HFFc6 (cell line): ENCODE data around the gene OR14I1. TPM values are rescaled to one million over a fixed set of nuclear protein-coding genes. Genes with fewer than 3 reads are reported as not detected.

Experiments used
- DNase-seq: peaks from one replicate; pipeline ENCODE4 v3.0.0-alpha.2; 2018
- H3K27ac Mint-ChIP-seq: 2 replicates; pipeline ENCODE4 v1.8.0; 2020; ENCODE audit warnings: mild to moderate bottlenecking, mixed read lengths
- H3K27me3 Mint-ChIP-seq: 2 replicates; pipeline ENCODE4 v1.8.0; 2021; ENCODE audit warnings: mild to moderate bottlenecking, moderate library complexity, mixed read lengths; ENCODE audit not compliant: insufficient read depth
- H3K36me3 Mint-ChIP-seq: 2 replicates; pipeline ENCODE4 v1.8.0; 2021; ENCODE audit warnings: low read depth, mixed read lengths
- H3K4me1 Mint-ChIP-seq: 2 replicates; pipeline ENCODE4 v1.8.0; 2020; ENCODE audit warnings: low read depth, mixed read lengths
- H3K4me3 Mint-ChIP-seq: 2 replicates; pipeline ENCODE4 v1.8.0; 2020; ENCODE audit warnings: mild to moderate bottlenecking, moderate library complexity, mixed read lengths
- H3K9me3 Mint-ChIP-seq: 2 replicates; pipeline ENCODE4 v1.8.0; 2020; ENCODE audit warnings: mild to moderate bottlenecking, mixed read lengths
- CTCF ChIP-seq: fragments of 200-600 bp; sonication (generic); IDR thresholded peaks from 2 replicates; pipeline ENCODE4 v1.5.0; 2021; ENCODE audit warnings: antibody characterized with exemption, mild to moderate bottlenecking
- total RNA-seq, 6 experiments: library from RNA; stranded (reverse); fragmentation: NEBNext Ultra II Directional; extraction: Animal tissue kit (Norgen Biotek cat#: 25700); gene quantifications; 2 replicates in 1 of 6; 3 replicates in 5 of 6; pipeline ENCODE4 v1.2.3, GENCODE V29; 2021

Gene OR14I1
- total RNA-seq, 6 experiments from 2014 or later = not detected

GRCh38 chr1:248740876-248741275 lies 38.3 kb upstream of the OR14I1 start:
- no peak for DNase-seq
- Mint-ChIP-seq H3K27ac (no peak overlapping the region), H3K27me3 (no peaks in the 10 kb centered on the region; the same call in 1 of the 2 replicates), H3K9me3 (peaks cover 4% of the 10 kb centered on the region; the same call in 1 of the 2 replicates), H3K4me1 (no peaks in the 10 kb centered on the region), H3K36me3 (no peaks in the 10 kb centered on the region), H3K4me3 (no peak overlapping the region)
- TF ChIP-seq CTCF = no peak

- Mint-ChIP-seq H3K27ac (no peak overlapping the region), H3K36me3 (no peaks in the 10 kb centered on the region), H3K4me3 (no peak overlapping the region), H3K4me1 (no peaks in the 10 kb centered on the region), H3K27me3 (no peaks in the 10 kb centered on the region; the same call in 1 of the 2 replicates), H3K9me3 (peaks cover 8% of the 10 kb centered on the region; the same call in 1 of the 2 replicates)
- DNase-seq = no peak
- no peak for TF ChIP-seq CTCF
Measured at GRCh38 chr1:248739572-248740205, 37.1 kb upstream of the OR14I1 start.

GRCh38 chr1:248737457-248737856 lies 34.9 kb upstream of the OR14I1 start:
- peaks cover 8% of the 10 kb centered on the region; the same call in 1 of the 2 replicates for H3K9me3 Mint-ChIP-seq
- H3K4me1 Mint-ChIP-seq = no peaks in the 10 kb centered on the region
- no peak for TF ChIP-seq CTCF
- H3K27ac Mint-ChIP-seq = no peak overlapping the region
- H3K27me3 Mint-ChIP-seq = no peaks in the 10 kb centered on the region
- no peak for DNase-seq
- H3K4me3 Mint-ChIP-seq = no peak overlapping the region
- no peaks in the 10 kb centered on the region for H3K36me3 Mint-ChIP-seq

- Mint-ChIP-seq H3K27me3 (no peaks in the 10 kb centered on the region), H3K9me3 (peaks cover 6% of the 10 kb centered on the region; the same call in 1 of the 2 replicates), H3K4me3 (no peak overlapping the region), H3K4me1 (no peaks in the 10 kb centered on the region), H3K27ac (no peak overlapping the region), H3K36me3 (no peaks in the 10 kb centered on the region)
- no peak for TF ChIP-seq CTCF
- no peak for DNase-seq
Measured at GRCh38 chr1:248736977-248737376, 34.4 kb upstream of the OR14I1 start.

- no peak for TF ChIP-seq CTCF
- no peak for DNase-seq
- Mint-ChIP-seq H3K27ac (no peak overlapping the region), H3K36me3 (no peaks in the 10 kb centered on the region), H3K4me1 (no peaks in the 10 kb centered on the region), H3K27me3 (no peaks in the 10 kb centered on the region), H3K9me3 (peaks cover 18% of the 10 kb centered on the region), H3K4me3 (no peak overlapping the region)
Measured at GRCh38 chr1:248733566-248733965, 31.0 kb upstream of the OR14I1 start.
